SK-N-MC (cell line): ENCODE data around the gene LRP1B.

Experiments used
- DNase-seq: peaks from one replicate; pipeline ENCODE4 v3.0.0-alpha.2; 2011; ENCODE audit warnings: low read depth, low spot score
- H3K27ac ChIP-seq: fragments of 200-600 bp; sonication (generic); 2 replicates; pipeline ENCODE4 v1.5.1; 2016; ENCODE audit warnings: mixed run types
- H3K36me3 ChIP-seq: fragments of 200-600 bp; sonication (generic); 2 replicates; pipeline ENCODE4 v1.6.1; 2017; ENCODE audit warnings: antibody characterized with exemption, low read length, mixed read lengths; ENCODE audit not compliant: insufficient read depth
- H3K4me3 ChIP-seq: fragments of 200-600 bp; sonication (generic); 2 replicates; pipeline ENCODE4 v1.5.1; 2016
- H3K9ac ChIP-seq: fragments of 200-600 bp; sonication (generic); 2 replicates; pipeline ENCODE4 v1.8.0; 2017; ENCODE audit warnings: mixed run types, mixed read lengths; ENCODE audit not compliant: insufficient read length
- H3K9me3 ChIP-seq: fragments of 200-600 bp; sonication (generic); 2 replicates; pipeline ENCODE4 v1.6.1; 2017; ENCODE audit warnings: low read depth, mild to moderate bottlenecking, antibody characterized with exemption, low read length, moderate library complexity, mixed read lengths
- EZH2 ChIP-seq: fragments of 200-600 bp; sonication (generic); IDR thresholded peaks from one replicate; pipeline ENCODE4 v1.6.1; 2017; ENCODE audit warnings: antibody characterized with exemption
- FOXP2 ChIP-seq: optimal IDR thresholded peaks from 2 replicates; pipeline ENCODE3; 2011; ENCODE audit warnings: mild to moderate bottlenecking, moderate library complexity; ENCODE audit not compliant: insufficient read depth; ENCODE audit errors: extremely low read length, control extremely low read depth
- POLR2AphosphoS5 ChIP-seq: IDR thresholded peaks from 2 replicates; pipeline ENCODE4 v1.6.1; 2012; ENCODE audit warnings: mild to moderate bottlenecking, low read depth, low read length, borderline replicate concordance

Gene LRP1B

DNA sequence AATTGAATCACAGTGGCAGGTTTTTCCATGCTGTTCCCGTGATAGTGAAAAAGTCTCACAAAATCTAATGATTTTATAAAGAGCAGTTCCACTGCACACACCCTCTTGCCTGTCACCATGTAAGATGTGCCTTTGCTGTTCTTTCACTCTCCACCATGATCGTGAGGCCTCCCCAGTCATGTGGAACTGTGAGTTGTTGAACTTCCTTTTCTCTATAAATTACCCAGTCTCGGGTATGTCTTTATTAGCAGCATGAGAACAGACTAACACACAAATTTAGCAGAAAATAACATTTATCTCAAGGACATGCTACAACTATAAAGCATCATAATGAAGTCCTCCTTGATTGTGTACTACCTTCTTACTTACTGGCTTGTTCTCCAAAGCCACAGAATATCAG lies 1526.0 kb downstream of the LRP1B start:
- no peak overlapping the region for H3K27ac ChIP-seq
- no peak overlapping the region for H3K9ac ChIP-seq
- no peak overlapping the region for H3K4me3 ChIP-seq
- no peaks in the 10 kb centered on the region for H3K36me3 ChIP-seq
- DNase-seq = no peak
- H3K9me3 ChIP-seq = no peaks in the 10 kb centered on the region
- TF ChIP-seq POLR2AphosphoS5 = no peak

DNA sequence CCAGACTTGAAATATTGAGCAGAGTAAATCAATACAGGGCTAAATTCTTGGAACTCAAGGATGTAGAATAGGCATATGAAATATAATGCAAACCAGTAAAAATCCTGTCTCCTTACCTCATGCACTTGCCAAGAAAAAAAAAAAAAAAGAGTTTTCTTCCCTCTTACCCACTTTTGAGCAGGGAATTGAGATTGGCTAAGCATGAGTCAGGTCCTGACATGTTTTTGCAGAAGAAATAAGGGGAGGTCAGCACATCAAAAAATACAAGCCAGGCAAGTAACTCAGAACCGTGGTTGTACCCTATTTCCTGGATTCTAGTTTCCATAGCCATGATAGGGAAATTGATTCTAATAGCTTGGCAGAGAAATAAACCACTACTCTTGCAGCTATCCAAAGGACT lies 1526.7 kb downstream of the LRP1B start:
- TF ChIP-seq EZH2 = no peak
- TF ChIP-seq POLR2AphosphoS5 = no peak
- no peak for TF ChIP-seq FOXP2
- Histone ChIP-seq H3K9me3 (no peaks in the 10 kb centered on the region), H3K27ac (no peak overlapping the region)

DNA sequence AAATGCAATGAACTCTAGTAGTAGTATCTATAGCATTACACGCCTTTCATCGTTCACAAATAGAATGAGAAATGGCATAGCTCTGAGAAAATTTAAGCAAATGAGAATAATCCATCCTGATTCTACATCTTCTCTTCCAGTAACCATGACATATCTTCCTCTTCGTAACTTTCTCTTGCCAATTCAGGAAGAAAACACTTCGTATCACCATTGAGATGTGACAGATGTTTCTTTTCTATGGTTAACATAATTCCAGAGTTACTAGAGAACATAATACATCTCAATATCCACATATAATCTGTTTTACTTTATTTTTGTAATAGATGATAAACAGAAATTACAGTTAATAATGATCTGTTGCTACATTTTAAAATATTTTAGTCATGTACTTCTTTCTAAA lies 1527.4 kb downstream of the LRP1B start:
- Histone ChIP-seq H3K9me3 (no peaks in the 10 kb centered on the region), H3K36me3 (no peaks in the 10 kb centered on the region), H3K9ac (no peak overlapping the region), H3K4me3 (no peak overlapping the region), H3K27ac (no peak overlapping the region)
- DNase-seq = no peak
- TF ChIP-seq FOXP2 (no peak), POLR2AphosphoS5 (no peak), EZH2 (no peak)

More for the DNA sequence above, 1526.7 kb downstream of the LRP1B start:
- Histone ChIP-seq H3K36me3 (no peaks in the 10 kb centered on the region), H3K4me3 (no peak overlapping the region), H3K9ac (no peak overlapping the region)
- DNase-seq = no peak

DNA sequence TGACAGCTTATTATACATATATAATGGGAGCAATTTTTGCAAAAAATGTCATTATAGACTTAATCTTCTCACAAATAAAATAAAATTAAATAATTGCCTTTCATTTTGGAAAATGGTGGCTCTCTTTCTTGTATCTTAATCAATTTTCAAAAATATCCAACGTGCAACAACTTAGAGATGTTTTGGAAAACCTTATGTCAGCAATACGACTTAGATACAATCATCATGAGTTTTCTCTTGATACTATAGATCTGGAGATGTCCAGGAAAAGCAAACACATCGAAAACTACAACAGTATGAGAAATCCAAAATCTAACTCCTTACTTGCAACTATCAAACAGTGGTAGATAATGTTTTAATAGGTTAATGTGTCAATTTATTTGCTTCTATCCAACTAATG lies 1529.0 kb downstream of the LRP1B start:
- H3K9ac ChIP-seq = no peak overlapping the region
- H3K36me3 ChIP-seq = no peaks in the 10 kb centered on the region
- H3K9me3 ChIP-seq = no peaks in the 10 kb centered on the region
- no peak for DNase-seq
- TF ChIP-seq POLR2AphosphoS5 (no peak), EZH2 (no peak)
- no peak overlapping the region for H3K4me3 ChIP-seq
- H3K27ac ChIP-seq = no peak overlapping the region

DNA sequence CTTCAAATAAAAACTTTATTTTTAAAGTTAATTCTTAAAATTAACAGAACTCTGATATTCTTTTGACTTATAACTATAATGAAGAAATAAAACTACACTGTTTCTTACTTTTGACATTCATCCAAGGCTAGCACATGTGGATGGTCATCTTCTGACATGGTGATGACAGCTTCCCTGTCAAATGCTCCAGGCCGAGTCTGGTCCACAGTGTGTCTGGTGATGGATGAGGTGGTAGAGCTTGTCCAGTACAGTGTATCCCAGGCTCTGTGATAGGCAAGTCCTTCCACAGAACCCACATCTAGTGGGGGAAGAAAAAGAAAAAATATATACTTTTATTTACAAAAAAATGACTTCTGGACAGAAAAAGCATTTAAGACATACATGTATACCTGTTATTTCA lies 1529.5 kb downstream of the LRP1B start:
- Histone ChIP-seq H3K9ac (no peak overlapping the region), H3K9me3 (no peaks in the 10 kb centered on the region), H3K4me3 (no peak overlapping the region), H3K27ac (no peak overlapping the region), H3K36me3 (no peaks in the 10 kb centered on the region)
- no peak for DNase-seq
- TF ChIP-seq EZH2 = no peak
- TF ChIP-seq FOXP2 = no peak
- TF ChIP-seq POLR2AphosphoS5 = no peak

DNA sequence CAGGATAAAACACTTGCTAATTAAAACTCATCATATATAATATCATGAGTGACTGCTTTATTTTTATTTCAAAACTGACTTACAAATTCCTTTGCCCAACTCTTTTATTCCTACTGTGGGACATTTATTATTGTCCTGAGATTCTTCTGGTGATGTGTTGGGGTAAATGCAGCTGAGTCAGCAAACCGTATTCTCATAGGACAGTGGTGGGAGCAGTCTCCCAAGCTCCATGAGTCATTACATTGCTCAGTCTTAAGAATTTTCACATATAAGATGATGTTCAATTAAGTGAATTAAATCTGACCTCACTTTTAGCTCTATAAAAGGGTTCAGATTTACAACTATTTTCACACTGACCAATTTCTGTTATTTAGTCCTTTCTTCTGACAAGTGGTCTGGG lies 1530.7 kb downstream of the LRP1B start:
- no peaks in the 10 kb centered on the region for H3K36me3 ChIP-seq
- H3K4me3 ChIP-seq = no peak overlapping the region
- TF ChIP-seq POLR2AphosphoS5 (no peak), FOXP2 (no peak), EZH2 (no peak)
- no peak overlapping the region for H3K27ac ChIP-seq
- DNase-seq = no peak
- H3K9me3 ChIP-seq = no peaks in the 10 kb centered on the region
- no peak overlapping the region for H3K9ac ChIP-seq

DNA sequence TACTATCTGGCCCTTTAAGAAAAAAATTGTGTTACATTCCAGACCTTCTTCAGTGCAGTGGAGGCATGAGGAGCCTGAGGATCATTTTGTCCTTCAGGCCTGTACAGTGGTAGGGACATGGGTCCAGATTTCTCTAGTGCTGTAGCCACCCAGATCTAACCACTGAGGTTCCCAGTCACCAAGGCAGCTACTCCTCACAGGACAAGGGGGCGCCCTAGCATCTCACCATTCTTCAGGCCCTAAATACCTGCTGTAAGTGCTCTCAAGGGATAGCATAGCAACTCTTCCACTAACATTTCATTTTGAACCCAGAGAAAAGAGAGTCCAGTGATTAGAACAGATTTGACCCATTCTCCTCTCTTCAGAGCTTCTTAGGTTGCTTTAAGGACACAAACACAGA lies 1533.0 kb downstream of the LRP1B start:
- Histone ChIP-seq H3K4me3 (no peak overlapping the region), H3K9ac (no peak overlapping the region), H3K36me3 (no peaks in the 10 kb centered on the region), H3K9me3 (no peaks in the 10 kb centered on the region), H3K27ac (no peak overlapping the region)
- no peak for DNase-seq
- TF ChIP-seq FOXP2 (no peak), EZH2 (no peak), POLR2AphosphoS5 (no peak)

DNA sequence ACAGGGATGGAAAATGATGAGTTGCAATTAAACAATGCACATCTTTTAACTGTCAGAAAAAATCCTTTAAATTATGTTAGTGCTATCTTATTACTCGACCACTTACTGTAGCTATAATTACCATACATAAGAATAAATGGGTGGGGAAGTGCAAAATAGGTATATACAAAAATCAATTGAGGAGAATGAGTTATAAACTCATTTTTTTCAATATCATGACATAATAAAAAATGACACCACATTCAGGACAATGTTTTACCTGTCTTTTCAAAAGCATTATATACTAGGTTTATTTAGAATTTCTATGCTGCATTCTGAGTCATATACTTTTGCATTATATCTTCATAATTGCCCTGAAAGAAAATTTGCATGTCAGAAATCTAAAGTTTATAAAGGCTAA lies 1533.6 kb downstream of the LRP1B start:
- H3K9me3 ChIP-seq = no peaks in the 10 kb centered on the region
- no peak overlapping the region for H3K27ac ChIP-seq
- H3K9ac ChIP-seq = no peak overlapping the region
- no peak for DNase-seq
- TF ChIP-seq EZH2 (no peak), FOXP2 (no peak), POLR2AphosphoS5 (no peak)
- H3K36me3 ChIP-seq = no peaks in the 10 kb centered on the region
- no peak overlapping the region for H3K4me3 ChIP-seq

DNA sequence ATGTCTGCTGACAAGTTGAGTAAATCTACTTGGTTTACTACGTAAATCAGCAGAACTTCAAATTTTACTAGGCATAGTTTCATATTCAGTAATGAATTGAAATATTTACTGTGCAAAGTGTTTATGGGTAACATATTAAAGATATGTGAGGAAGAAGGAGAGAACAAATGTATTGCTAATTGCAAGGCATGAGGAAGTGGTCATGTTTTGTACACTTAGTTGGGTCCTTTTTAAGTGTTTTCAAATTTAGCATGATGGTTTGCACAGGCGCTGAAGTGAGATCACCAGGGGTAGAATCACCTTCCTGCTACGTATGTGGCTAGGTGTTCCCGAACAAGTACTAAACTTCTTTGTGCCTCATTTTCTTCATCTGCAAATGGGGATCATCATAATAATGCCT lies 1534.4 kb downstream of the LRP1B start:
- no peak for DNase-seq
- Histone ChIP-seq H3K9me3 (no peaks in the 10 kb centered on the region), H3K4me3 (no peak overlapping the region), H3K9ac (no peak overlapping the region), H3K36me3 (no peaks in the 10 kb centered on the region), H3K27ac (no peak overlapping the region)
- TF ChIP-seq POLR2AphosphoS5 (no peak), FOXP2 (no peak), EZH2 (no peak)
